Caco-2 (cell line): ENCODE data around the gene DPP4. TPM values are rescaled to one million over a fixed set of nuclear protein-coding genes. Genes with fewer than 3 reads are reported as not detected.

Experiments used
- BruUV-seq: library from RNA; stranded (reverse); fragments of 400-500 nt; replicated peaks from 2 replicates; lab custom pipeline; 2021; lab: Mats Ljungman, UMichigan
- CTCF ChIA-PET: fragments of 300-600 bp; sonication (Branson Sonifier 250); formaldehyde crosslinking; loops from one replicate; lab custom pipeline; 2022; ENCODE audit warnings: antibody characterized with exemption; lab: Charles Lee
- POLR2A ChIA-PET: fragments of 300-600 bp; sonication (Branson Sonifier 250); formaldehyde crosslinking; loops from one replicate; lab custom pipeline; 2022; ENCODE audit warnings: antibody characterized with exemption; lab: Charles Lee
- DNase-seq, 2 experiments: peaks; one replicate each; pipeline versions ENCODE4 v3.0.0 to v3.0.0-alpha.2; 2020 to 2022
- H3K27me3 ChIP-seq: replicated peaks from 2 replicates; pipeline ENCODE4 v1.6.0; 2011; ENCODE audit warnings: low read length; ENCODE audit not compliant: control insufficient read depth, insufficient read depth
- H3K36me3 ChIP-seq: 2 replicates; pipeline ENCODE4 v1.5.1; 2011; ENCODE audit warnings: low read length; ENCODE audit not compliant: control insufficient read depth, insufficient read depth
- H3K4me1 ChIP-seq: fragments of 250-450 bp; sonication (Bioruptor Pico); 2 replicates; pipeline ENCODE4 v1.5.1; 2020; ENCODE audit warnings: mild to moderate bottlenecking
- H3K4me3 ChIP-seq: 2 replicates; pipeline ENCODE4 v1.5.1; 2011; ENCODE audit warnings: low read depth, mild to moderate bottlenecking, control low read depth, low read length
- H3K9me3 ChIP-seq: fragments of 250-450 bp; sonication (Bioruptor Pico); 2 replicates; pipeline ENCODE4 v1.5.1; 2020; ENCODE audit warnings: mild to moderate bottlenecking, moderate library complexity
- H3K27ac Mint-ChIP-seq: one replicate; pipeline ENCODE4 v1.8.0; 2022; ENCODE audit warnings: mixed read lengths; ENCODE audit not compliant: unreplicated experiment
- H3K27me3 Mint-ChIP-seq: one replicate; pipeline ENCODE4 v1.8.0; 2022; ENCODE audit warnings: mixed read lengths; ENCODE audit not compliant: insufficient read depth, unreplicated experiment
- H3K36me3 Mint-ChIP-seq: one replicate; pipeline ENCODE4 v1.8.0; 2022; ENCODE audit warnings: mild to moderate bottlenecking, mixed read lengths; ENCODE audit not compliant: insufficient read depth, unreplicated experiment
- H3K4me1 Mint-ChIP-seq: one replicate; pipeline ENCODE4 v1.8.0; 2022; ENCODE audit warnings: low read depth, mixed read lengths; ENCODE audit not compliant: unreplicated experiment
- H3K4me3 Mint-ChIP-seq: one replicate; pipeline ENCODE4 v1.8.0; 2022; ENCODE audit warnings: mild to moderate bottlenecking, moderate library complexity, mixed read lengths; ENCODE audit not compliant: unreplicated experiment
- H3K9me3 Mint-ChIP-seq: one replicate; pipeline ENCODE4 v1.8.0; 2022; ENCODE audit warnings: mixed read lengths; ENCODE audit not compliant: unreplicated experiment
- intact Hi-C: fragments of 100-400 bp; cut with micrococcal nuclease; formaldehyde crosslinking; loops from one replicate; pipeline ENCODE4 v1.10.0; 2022; ENCODE audit not compliant: unreplicated experiment
- total RNA-seq: library from RNA; stranded (reverse); gene quantifications from 2 replicates; pipeline ENCODE4 v1.2.3, GENCODE V29; 2022
- TF ChIP-seq, protein P1 (sequence below), 2 experiments: fragments of 200-600 bp in 1 of 2; IDR thresholded peaks; 1 replicate in 1 of 2; 2 replicates in 1 of 2; pipeline versions ENCODE4 v1.5.1 to v1.8.0; 2011 to 2022; ENCODE audit warnings: antibody characterized with exemption in 1 of 2, control low read depth in 1 of 2, inconsistent platforms in 1 of 2, low read depth in 1 of 2, low read length in 1 of 2, mild to moderate bottlenecking in 1 of 2, moderate library complexity in 1 of 2; ENCODE audit not compliant: insufficient read depth in 1 of 2, severe bottlenecking in 1 of 2, unreplicated experiment in 1 of 2

Gene DPP4
- total RNA-seq, 1 experiment from 2014 or later = 190 TPM

DNA sequence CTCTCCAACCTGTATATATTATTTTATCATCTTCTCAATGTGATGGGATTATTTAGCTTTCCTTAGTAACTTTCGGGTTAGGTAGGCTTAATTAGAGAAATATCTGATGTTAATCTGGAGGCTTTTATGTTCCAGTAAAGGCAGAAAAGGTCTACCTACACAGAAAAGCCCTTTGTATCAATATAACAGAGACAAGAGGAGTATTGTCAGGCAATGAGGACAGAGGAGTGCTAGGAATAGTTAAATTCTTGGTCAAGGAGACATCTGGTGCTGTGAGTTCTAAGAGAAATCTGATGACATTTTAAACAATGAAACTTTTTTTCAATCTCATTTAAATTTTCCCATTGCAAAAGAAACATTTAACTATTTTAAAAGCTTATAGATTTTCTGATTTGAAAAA, 36.1 kb downstream of the DPP4 start:
- no peaks in the 10 kb centered on the region for H3K9me3 Mint-ChIP-seq
- TF ChIP-seq, protein P1, sequence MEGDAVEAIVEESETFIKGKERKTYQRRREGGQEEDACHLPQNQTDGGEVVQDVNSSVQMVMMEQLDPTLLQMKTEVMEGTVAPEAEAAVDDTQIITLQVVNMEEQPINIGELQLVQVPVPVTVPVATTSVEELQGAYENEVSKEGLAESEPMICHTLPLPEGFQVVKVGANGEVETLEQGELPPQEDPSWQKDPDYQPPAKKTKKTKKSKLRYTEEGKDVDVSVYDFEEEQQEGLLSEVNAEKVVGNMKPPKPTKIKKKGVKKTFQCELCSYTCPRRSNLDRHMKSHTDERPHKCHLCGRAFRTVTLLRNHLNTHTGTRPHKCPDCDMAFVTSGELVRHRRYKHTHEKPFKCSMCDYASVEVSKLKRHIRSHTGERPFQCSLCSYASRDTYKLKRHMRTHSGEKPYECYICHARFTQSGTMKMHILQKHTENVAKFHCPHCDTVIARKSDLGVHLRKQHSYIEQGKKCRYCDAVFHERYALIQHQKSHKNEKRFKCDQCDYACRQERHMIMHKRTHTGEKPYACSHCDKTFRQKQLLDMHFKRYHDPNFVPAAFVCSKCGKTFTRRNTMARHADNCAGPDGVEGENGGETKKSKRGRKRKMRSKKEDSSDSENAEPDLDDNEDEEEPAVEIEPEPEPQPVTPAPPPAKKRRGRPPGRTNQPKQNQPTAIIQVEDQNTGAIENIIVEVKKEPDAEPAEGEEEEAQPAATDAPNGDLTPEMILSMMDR (IDR thresholded peaks at IDR 0.05; ENCODE audit: insufficient read depth in 1 of 2, low read depth in 1 of 2, low read length in 1 of 2, severe bottlenecking in 1 of 2, unreplicated experiment in 1 of 2) = no peak
- DNase-seq = no peak
- H3K27ac Mint-ChIP-seq = no peak overlapping the region
- H3K27me3 Mint-ChIP-seq = no peaks in the 10 kb centered on the region
- peaks cover 60% of the 10 kb centered on the region for H3K36me3 Mint-ChIP-seq
- no peak overlapping the region for H3K4me3 Mint-ChIP-seq
- Histone ChIP-seq H3K4me3 (no peak overlapping the region), H3K27me3 (no peaks in the 10 kb centered on the region), H3K36me3 (peaks cover 6% of the 10 kb centered on the region), H3K9me3 (no peaks in the 10 kb centered on the region), H3K4me1 (no peaks in the 10 kb centered on the region)
- intact Hi-C loops = no loop called here
- no peaks in the 10 kb centered on the region for H3K4me1 Mint-ChIP-seq
- ChIA-PET CTCF (no interaction called here), POLR2A (no interaction called here)
- BruUV-seq = no TSS peak

DNA sequence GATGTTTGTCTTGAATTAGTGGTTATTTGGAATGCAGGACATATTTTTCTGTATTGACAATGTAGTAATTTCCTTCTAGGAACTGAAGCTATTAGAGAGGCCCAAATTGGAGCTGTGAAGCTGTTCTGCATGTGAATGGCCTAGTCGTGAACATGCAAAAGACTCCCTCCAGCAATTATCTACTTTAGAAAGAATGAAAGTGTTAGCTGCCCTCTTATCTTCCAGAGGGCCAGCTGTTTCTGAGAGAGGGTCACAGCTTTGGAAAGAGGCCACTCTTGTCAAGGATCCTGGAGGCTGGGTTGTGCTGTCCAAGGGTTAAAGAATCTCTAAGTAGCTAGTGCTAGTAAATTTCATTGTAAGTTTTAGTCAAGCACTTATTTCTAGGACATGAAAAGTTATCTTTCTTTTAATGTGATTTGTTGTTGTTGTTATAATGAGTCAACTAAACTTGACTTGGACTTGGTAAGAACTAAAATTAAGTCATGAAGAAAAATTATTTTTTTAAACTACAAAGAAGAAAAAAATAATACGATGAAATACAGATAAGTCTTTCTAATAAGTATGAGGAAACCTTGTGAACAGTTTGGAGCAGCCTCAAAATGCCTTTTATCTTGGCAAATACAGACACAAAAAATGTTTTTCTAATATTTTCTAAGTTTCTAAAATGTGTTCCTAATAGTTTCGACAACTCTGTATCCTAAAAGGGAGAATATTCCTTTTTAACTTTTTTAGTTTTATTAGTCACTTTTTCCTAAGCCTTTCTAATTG, 36.8 kb downstream of the DPP4 start:
- H3K4me3 ChIP-seq = no peak overlapping the region
- ChIA-PET POLR2A (no interaction called here), CTCF (no interaction called here)
- H3K36me3 ChIP-seq = peaks cover 6% of the 10 kb centered on the region
- no peaks in the 10 kb centered on the region for H3K4me1 ChIP-seq
- intact Hi-C loops = no loop called here
- H3K9me3 ChIP-seq = no peaks in the 10 kb centered on the region
- no peaks in the 10 kb centered on the region for H3K4me1 Mint-ChIP-seq
- BruUV-seq = no TSS peak
- TF ChIP-seq, protein P1 (IDR thresholded peaks at IDR 0.05; ENCODE audit: insufficient read depth in 1 of 2, low read depth in 1 of 2, low read length in 1 of 2, severe bottlenecking in 1 of 2, unreplicated experiment in 1 of 2) = no peak
- no peaks in the 10 kb centered on the region for H3K9me3 Mint-ChIP-seq
- no peaks in the 10 kb centered on the region for H3K27me3 Mint-ChIP-seq
- DNase-seq = no peak
- no peak overlapping the region for H3K4me3 Mint-ChIP-seq
- H3K36me3 Mint-ChIP-seq = peaks cover 61% of the 10 kb centered on the region
- no peak overlapping the region for H3K27ac Mint-ChIP-seq
- no peaks in the 10 kb centered on the region for H3K27me3 ChIP-seq

DNA sequence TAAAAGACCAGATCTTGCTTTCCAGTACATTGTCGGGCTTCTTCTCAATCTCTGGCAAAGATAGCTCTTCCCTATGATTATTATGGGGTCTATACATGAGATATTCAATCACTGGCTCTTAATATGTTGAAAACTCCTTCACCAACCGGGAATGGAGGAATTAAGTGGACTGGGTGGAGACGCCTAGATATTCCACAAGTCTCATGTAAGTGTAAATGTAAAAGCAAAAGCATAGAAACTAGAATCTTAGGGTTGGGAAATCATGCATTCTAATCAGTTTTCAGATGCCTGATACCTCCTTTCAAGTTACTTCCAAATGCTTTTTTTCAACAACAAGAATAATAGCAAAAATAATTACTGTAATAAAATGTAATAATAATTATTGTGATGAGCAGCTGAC, 38.0 kb downstream of the DPP4 start:
- Mint-ChIP-seq H3K36me3 (peaks cover 73% of the 10 kb centered on the region), H3K4me1 (no peaks in the 10 kb centered on the region), H3K4me3 (no peak overlapping the region), H3K27ac (no peak overlapping the region), H3K27me3 (no peaks in the 10 kb centered on the region), H3K9me3 (no peaks in the 10 kb centered on the region)
- Histone ChIP-seq H3K4me3 (no peak overlapping the region), H3K4me1 (no peaks in the 10 kb centered on the region), H3K36me3 (peaks cover 6% of the 10 kb centered on the region), H3K27me3 (no peaks in the 10 kb centered on the region), H3K9me3 (no peaks in the 10 kb centered on the region)
- intact Hi-C loops = no loop called here
- no peak for DNase-seq
- ChIA-PET POLR2A (no interaction called here), CTCF (no interaction called here)
- TF ChIP-seq, protein P1 (IDR thresholded peaks at IDR 0.05; ENCODE audit: insufficient read depth in 1 of 2, low read depth in 1 of 2, low read length in 1 of 2, severe bottlenecking in 1 of 2, unreplicated experiment in 1 of 2) = no peak
- BruUV-seq = no TSS peak
